Tibial nerve (tissue), 4 donors: ENCODE measurements around the gene C16orf74. TPM values are rescaled to one million over a fixed set of nuclear protein-coding genes. Genes with fewer than 3 reads are reported as not detected.

Source experiments
- DNase-seq, 2 donors: peaks; one replicate each; pipeline ENCODE4 v3.0.0-alpha.2; 2019; ENCODE audit warnings: low spot score in 2 of 2
- H3K27ac ChIP-seq, 4 donors: fragments of 200-600 bp; sonication (generic) in 3 of 4; one replicate each; pipeline ENCODE4 v1.5.1; 2017 to 2019; ENCODE audit warnings: mild to moderate bottlenecking in 1 of 4
- H3K27me3 ChIP-seq, 2 donors: fragments of 200-600 bp; sonication (generic) in 1 of 2; one replicate each; pipeline versions ENCODE4 v1.5.1 to v1.6.0; 2017 to 2019
- H3K36me3 ChIP-seq, 3 donors: fragments of 200-600 bp; sonication (generic); one replicate each; pipeline ENCODE4 v1.5.1; 2018 to 2019
- H3K4me1 ChIP-seq, 4 donors: fragments of 200-600 bp; sonication (generic) in 3 of 4; one replicate each; pipeline ENCODE4 v1.5.1; 2017 to 2019
- H3K4me3 ChIP-seq, 4 donors: fragments of 200-600 bp; sonication (generic) in 3 of 4; one replicate each; pipeline ENCODE4 v1.5.1; 2017 to 2019; ENCODE audit warnings: mild to moderate bottlenecking in 1 of 4, moderate library complexity in 1 of 4
- H3K9me3 ChIP-seq, 4 donors: fragments of 200-600 bp; sonication (generic) in 3 of 4; one replicate each; pipeline ENCODE4 v1.5.1; 2017 to 2019
- EP300 ChIP-seq, 2 donors: sonication (generic); formaldehyde crosslinking; IDR thresholded peaks; one replicate each; pipeline ENCODE4 v1.6.1; 2017; ENCODE audit warnings: antibody characterized with exemption in 2 of 2, mild to moderate bottlenecking in 1 of 2
- POLR2A ChIP-seq, 2 donors: fragments of 450-650 bp; IDR thresholded peaks; one replicate each; pipeline ENCODE4 v1.6.1; 2017; ENCODE audit warnings: antibody characterized with exemption in 2 of 2, mild to moderate bottlenecking in 2 of 2, moderate library complexity in 2 of 2
- WGBS, 2 donors: methylation state at CpG; one replicate each; pipeline ENCODE4 v1.1.5; 2018; 5-methylcytosine and 5-hydroxymethylcytosine counted together
- small RNA-seq: library from RNA; depleted of rRNA; stranded (forward); fragments of <200 nt; gene quantifications from one replicate; pipeline ENCODE3, GENCODE V24; 2016
- total RNA-seq, 4 donors: library from RNA; depleted of rRNA; stranded (reverse); fragments of >200 nt; gene quantifications; one replicate each; pipeline ENCODE4 v1.1.0, GENCODE V29; 2016
- TF ChIP-seq, protein P1 (sequence below), 5 experiments: fragments of 200-600 bp in 3 of 5; fragments of 450-650 bp in 2 of 5; sonication (generic) in 3 of 5; IDR thresholded peaks; one replicate each; pipeline ENCODE4 v1.5.1; 2016 to 2019; ENCODE audit warnings: antibody characterized with exemption in 5 of 5, mild to moderate bottlenecking in 3 of 5, moderate library complexity in 2 of 5

The C16orf74 gene
- total RNA-seq, 4 donors from 2014 or later: 1.5 to 2.5 TPM; not detected in 2

DNA sequence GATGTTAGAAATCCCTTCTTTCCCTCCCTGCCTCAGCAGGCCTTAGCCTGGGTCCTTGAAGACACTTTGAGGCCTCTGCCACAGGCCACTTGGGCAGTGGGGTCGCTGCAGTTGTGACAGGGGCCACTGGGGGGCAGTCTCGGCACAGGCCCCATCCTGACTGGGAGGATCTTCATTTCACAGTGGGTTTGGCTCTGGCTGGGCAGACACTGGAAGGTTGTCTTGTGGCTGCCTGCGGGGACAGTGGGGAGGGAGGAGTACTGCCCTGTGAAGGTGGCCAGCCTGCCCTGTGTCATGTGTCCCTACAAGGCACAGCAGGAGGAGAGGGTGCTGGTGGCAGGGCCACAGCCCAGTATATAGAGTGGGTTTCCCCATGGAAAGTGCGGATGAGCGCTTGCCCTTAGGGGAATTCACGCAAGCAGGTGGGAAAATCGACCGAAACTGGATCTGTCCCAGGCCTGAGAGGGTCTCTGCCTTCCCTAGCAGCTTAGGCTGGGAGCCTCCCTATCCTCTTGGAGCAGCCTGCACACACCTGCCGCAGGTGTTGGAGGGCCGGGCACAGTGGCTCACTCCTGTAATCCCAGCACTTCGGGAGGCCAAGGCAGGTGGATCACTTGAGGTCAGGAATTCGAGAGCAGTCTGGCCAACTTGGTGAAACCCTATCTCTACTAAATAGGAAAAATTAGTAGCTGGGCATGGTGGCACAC, 90.9 kb downstream of the C16orf74 start:
- no peak overlapping the region for H3K4me3 ChIP-seq
- H3K9me3 ChIP-seq: no peaks in the 10 kb centered on the region
- peaks cover 3 to 98% (median 46%) of the 10 kb centered on the region in 3 donors for H3K36me3 ChIP-seq
- no peaks in the 10 kb centered on the region for H3K27me3 ChIP-seq
- 68 to 74% methylated on average over 11 to 12 of the region's 12 CpGs for WGBS, 2 donors
- H3K27ac ChIP-seq: no peak overlapping the region
- TF ChIP-seq EP300 (IDR thresholded peaks at IDR 0.05): no peak
- TF ChIP-seq, protein P1, sequence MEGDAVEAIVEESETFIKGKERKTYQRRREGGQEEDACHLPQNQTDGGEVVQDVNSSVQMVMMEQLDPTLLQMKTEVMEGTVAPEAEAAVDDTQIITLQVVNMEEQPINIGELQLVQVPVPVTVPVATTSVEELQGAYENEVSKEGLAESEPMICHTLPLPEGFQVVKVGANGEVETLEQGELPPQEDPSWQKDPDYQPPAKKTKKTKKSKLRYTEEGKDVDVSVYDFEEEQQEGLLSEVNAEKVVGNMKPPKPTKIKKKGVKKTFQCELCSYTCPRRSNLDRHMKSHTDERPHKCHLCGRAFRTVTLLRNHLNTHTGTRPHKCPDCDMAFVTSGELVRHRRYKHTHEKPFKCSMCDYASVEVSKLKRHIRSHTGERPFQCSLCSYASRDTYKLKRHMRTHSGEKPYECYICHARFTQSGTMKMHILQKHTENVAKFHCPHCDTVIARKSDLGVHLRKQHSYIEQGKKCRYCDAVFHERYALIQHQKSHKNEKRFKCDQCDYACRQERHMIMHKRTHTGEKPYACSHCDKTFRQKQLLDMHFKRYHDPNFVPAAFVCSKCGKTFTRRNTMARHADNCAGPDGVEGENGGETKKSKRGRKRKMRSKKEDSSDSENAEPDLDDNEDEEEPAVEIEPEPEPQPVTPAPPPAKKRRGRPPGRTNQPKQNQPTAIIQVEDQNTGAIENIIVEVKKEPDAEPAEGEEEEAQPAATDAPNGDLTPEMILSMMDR (IDR thresholded peaks at IDR 0.05): peak; percentile 61 to 81 (median 72)
- peak in 1 of 2 donors; percentile 27 for DNase-seq
- H3K4me1 ChIP-seq: no peaks in the 10 kb centered on the region

DNA sequence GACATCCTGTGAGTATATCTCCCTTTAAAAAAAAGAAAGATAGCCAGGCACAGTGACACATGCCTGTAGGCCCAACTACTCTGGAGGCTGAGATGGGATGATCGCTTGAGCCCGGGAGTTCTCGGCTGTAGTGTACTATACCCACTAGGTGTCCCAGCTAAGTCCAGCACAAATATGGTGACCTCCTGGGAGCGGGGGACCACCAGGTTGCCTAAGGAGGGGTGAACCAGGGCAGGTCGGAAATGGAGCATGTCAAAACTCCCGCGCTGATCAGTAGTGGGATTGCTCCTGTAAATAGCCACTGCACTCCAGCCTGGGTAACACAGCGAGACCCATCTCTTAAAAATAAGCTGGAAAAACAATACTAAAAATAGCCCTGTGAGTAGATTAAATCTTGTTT, 91.6 kb downstream of the C16orf74 start:
- no peak for DNase-seq
- H3K36me3 ChIP-seq: peaks cover 3 to 98% (median 43%) of the 10 kb centered on the region in 3 donors
- H3K27ac ChIP-seq: no peak overlapping the region

DNA sequence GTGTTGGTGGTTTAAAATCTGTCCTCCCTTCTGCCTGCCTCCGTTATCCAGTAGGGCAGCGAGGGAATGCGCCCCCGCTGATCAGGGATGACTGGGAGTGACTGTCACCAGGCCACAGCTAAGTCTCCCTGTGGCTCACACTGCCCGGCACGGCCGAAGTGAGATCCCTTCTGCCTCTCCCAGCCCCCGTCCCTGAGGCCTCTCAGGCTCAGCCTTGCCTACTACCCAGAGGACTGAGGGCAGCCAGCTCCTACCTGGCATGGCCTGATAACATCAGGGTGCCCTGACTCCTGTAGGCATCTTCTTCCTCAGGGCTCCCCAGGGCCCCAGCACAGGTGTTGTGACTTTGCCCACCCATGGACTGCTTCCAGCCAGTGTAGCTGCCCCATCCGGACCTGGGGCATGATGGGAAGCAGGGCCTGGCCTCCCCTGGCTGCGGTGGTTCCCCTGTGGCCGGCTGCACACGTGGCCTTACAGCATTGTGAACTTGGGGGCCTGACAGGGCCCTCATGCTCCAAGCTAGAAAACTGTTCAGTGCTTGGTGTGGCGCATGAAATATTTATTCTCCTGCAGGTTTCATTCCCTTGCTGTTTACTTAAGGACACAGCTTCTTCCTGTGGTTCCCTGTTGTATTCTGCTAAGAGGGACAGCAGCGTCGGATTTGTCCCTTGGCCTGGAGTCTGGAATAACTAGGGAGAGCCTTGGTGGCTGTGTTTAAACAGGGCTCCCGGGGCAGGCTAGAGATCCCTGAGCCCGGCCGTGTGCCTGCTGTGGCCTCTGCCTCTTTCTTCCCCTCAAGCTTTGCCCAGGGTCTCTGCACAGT, 92.2 kb downstream of the C16orf74 start:
- TF ChIP-seq POLR2A (IDR thresholded peaks at IDR 0.05): no peak
- TF ChIP-seq, protein P1 (IDR thresholded peaks at IDR 0.05): no peak
- TF ChIP-seq EP300 (IDR thresholded peaks at IDR 0.05): no peak
- H3K27me3 ChIP-seq: no peaks in the 10 kb centered on the region
- WGBS, 2 donors: 85 to 92% methylated on average over 13 to 18 of the region's 18 CpGs
- H3K9me3 ChIP-seq: no peaks in the 10 kb centered on the region
- peaks cover 0 to 4% (median 2%) of the 10 kb centered on the region in 4 donors for H3K4me1 ChIP-seq
- no peak overlapping the region for H3K27ac ChIP-seq
- DNase-seq: no peak
- H3K4me3 ChIP-seq: no peak overlapping the region
- peaks cover 0 to 98% (median 38%) of the 10 kb centered on the region in 3 donors for H3K36me3 ChIP-seq

More for the DNA sequence above, 91.6 kb downstream of the C16orf74 start:
- H3K4me1 ChIP-seq: no peaks in the 10 kb centered on the region
- no peaks in the 10 kb centered on the region for H3K27me3 ChIP-seq
- H3K9me3 ChIP-seq: no peaks in the 10 kb centered on the region
- no peak overlapping the region for H3K4me3 ChIP-seq
- 86 to 97% methylated on average over 8 of the region's 8 CpGs for WGBS, 2 donors
- TF ChIP-seq POLR2A (IDR thresholded peaks at IDR 0.05) (no peak), EP300 (IDR thresholded peaks at IDR 0.05) (no peak)
- TF ChIP-seq, protein P1 (IDR thresholded peaks at IDR 0.05): no peak

DNA sequence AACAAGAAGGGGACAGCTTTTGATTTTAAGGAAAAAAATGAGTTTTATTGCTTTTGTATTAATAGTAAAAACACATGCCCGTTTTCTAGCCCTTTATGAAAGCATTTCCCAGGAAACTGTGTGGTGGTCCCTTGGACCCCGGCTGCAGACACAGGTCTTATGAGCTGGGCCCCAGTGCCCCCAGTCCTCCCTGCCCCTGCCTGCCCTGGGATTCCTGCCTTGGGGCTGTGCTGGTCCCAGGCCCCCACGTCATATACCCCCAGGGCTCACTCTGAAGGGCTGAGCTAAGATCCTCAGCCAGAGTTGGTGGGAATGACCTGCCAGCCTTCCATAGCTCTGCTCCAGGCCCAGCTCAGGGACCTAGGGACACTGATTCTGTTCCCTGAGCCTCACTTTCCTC, 92.9 kb downstream of the C16orf74 start:
- H3K27ac ChIP-seq: no peak overlapping the region
- TF ChIP-seq POLR2A (IDR thresholded peaks at IDR 0.05): no peak
- TF ChIP-seq EP300 (IDR thresholded peaks at IDR 0.05): no peak
- TF ChIP-seq, protein P1 (IDR thresholded peaks at IDR 0.05): no peak
- 82 to 84% methylated on average over 3 of the region's 3 CpGs for WGBS, 2 donors
- no peaks in the 10 kb centered on the region for H3K27me3 ChIP-seq
- H3K9me3 ChIP-seq: no peaks in the 10 kb centered on the region
- H3K4me1 ChIP-seq: peaks cover 0 to 9% (median 7%) of the 10 kb centered on the region in 4 donors
- no peak for DNase-seq
- no peak overlapping the region for H3K4me3 ChIP-seq
- H3K36me3 ChIP-seq: peaks cover 0 to 92% (median 31%) of the 10 kb centered on the region in 3 donors

Small RNAs within 50 kb of the gene (small RNA-seq; reads per million reads assigned to genes)
- gene RN7SL381P: not detected
- not detected for gene RNU1-103P

Other genes starting within 250 kb of the C16orf74 start
- 100 to 1,000 TPM in 1 of 4 donors, 10 to 100 TPM in 3; 65.1 to 147 (median 83.5) TPM for gene GSE1, start 137.8 kb downstream of the C16orf74 start, total RNA-seq
- gene GINS2, start 62.1 kb downstream of the C16orf74 start, total RNA-seq: under 1 TPM in 2 of 4 donors, not detected in 2; 0.20 to 0.66 TPM
- 10 to 100 TPM; 31.8 to 46.2 (median 35.4) TPM for gene EMC8, start 48.4 kb upstream of the C16orf74 start, total RNA-seq
- gene COX4I1, start 48.6 kb upstream of the C16orf74 start, total RNA-seq: 100 to 1,000 TPM; 274 to 401 (median 323) TPM
- 10 to 100 TPM; 20.5 to 30.3 (median 22.7) TPM for gene IRF8, start 148.1 kb upstream of the C16orf74 start, total RNA-seq